HEK293 (cell line): ENCODE data around the gene TMEM179B.

Experiments
- BCL11A ChIP-seq: fragments of 450-650 bp; formaldehyde crosslinking; IDR thresholded peaks from 2 replicates; pipeline ENCODE4 v1.5.1; 2016; ENCODE audit warnings: low read depth, missing biosample characterization, missing genetic modification characterization
- GLI2 ChIP-seq: fragments of 450-650 bp; formaldehyde crosslinking; IDR thresholded peaks from 2 replicates; pipeline ENCODE4; 2017; ENCODE audit warnings: missing biosample characterization, missing genetic modification characterization, low read depth, borderline replicate concordance
- IKZF3 ChIP-seq: fragments of 450-650 bp; IDR thresholded peaks from 2 replicates; pipeline ENCODE4 v1.5.0; 2018; ENCODE audit warnings: missing biosample characterization, mild to moderate bottlenecking, missing genetic modification characterization, moderate library complexity
- MEIS1 ChIP-seq: sonication (generic); formaldehyde crosslinking; IDR thresholded peaks from 2 replicates; pipeline ENCODE4 v1.8.1; 2022; ENCODE audit warnings: missing genetic modification reagents, mild to moderate bottlenecking, borderline replicate concordance
- MZF1 ChIP-seq: fragments of 450-650 bp; formaldehyde crosslinking; IDR thresholded peaks from 2 replicates; pipeline ENCODE4 v1.5.1; 2017; ENCODE audit warnings: missing biosample characterization, missing genetic modification characterization, borderline replicate concordance
- REPIN1 ChIP-seq: fragments of 450-650 bp; formaldehyde crosslinking; IDR thresholded peaks from 2 replicates; pipeline ENCODE4 v1.5.1; 2017; ENCODE audit warnings: missing biosample characterization, missing genetic modification characterization, low read depth
- ZBTB17 ChIP-seq: fragments of 450-650 bp; formaldehyde crosslinking; IDR thresholded peaks from 2 replicates; pipeline ENCODE4 v1.5.1; 2016; ENCODE audit warnings: missing biosample characterization, missing genetic modification characterization
- ZEB2 ChIP-seq: fragments of 450-650 bp; formaldehyde crosslinking; IDR thresholded peaks from 2 replicates; pipeline ENCODE4 v1.5.1; 2016; ENCODE audit warnings: missing biosample characterization, missing genetic modification characterization
- ZFP37 ChIP-seq: fragments of 450-650 bp; formaldehyde crosslinking; IDR thresholded peaks from 2 replicates; pipeline ENCODE4 v1.5.1; 2016; ENCODE audit warnings: missing biosample characterization, missing genetic modification characterization
- ZNF112 ChIP-seq: fragments of 450-650 bp; formaldehyde crosslinking; IDR thresholded peaks from 2 replicates; pipeline ENCODE4 v1.5.0; 2017; ENCODE audit warnings: missing biosample characterization, missing genetic modification characterization
- ZNF138 ChIP-seq: fragments of 450-650 bp; formaldehyde crosslinking; IDR thresholded peaks from 2 replicates; pipeline ENCODE4 v1.5.1; 2016; ENCODE audit warnings: missing biosample characterization, missing genetic modification characterization, borderline replicate concordance
- ZNF157 ChIP-seq: fragments of 450-650 bp; formaldehyde crosslinking; IDR thresholded peaks from 2 replicates; pipeline ENCODE4 v1.5.1; 2016; ENCODE audit warnings: missing biosample characterization, missing genetic modification characterization
- ZNF223 ChIP-seq: fragments of 450-650 bp; formaldehyde crosslinking; IDR thresholded peaks from 2 replicates; pipeline ENCODE4 v1.5.1; 2016; ENCODE audit warnings: missing biosample characterization, missing genetic modification characterization
- ZNF24 ChIP-seq: fragments of 450-650 bp; formaldehyde crosslinking; IDR thresholded peaks from 2 replicates; pipeline ENCODE4 v1.5.1; 2016; ENCODE audit warnings: missing biosample characterization, missing genetic modification characterization
- ZNF274 ChIP-seq, 2 experiments: fragments of 200-500 bp in 1 of 2; fragments of 450-650 bp in 1 of 2; sonication (Bioruptor generic) in 1 of 2; formaldehyde crosslinking in 1 of 2; IDR thresholded peaks; 2 replicates each; pipeline versions ENCODE4 v1.5.1 to v1.6.1; 2014 to 2016; ENCODE audit warnings: borderline replicate concordance in 1 of 2, inconsistent platforms in 1 of 2, low read length in 1 of 2, missing biosample characterization in 1 of 2, missing genetic modification characterization in 1 of 2
- ZNF350 ChIP-seq: fragments of 450-650 bp; formaldehyde crosslinking; IDR thresholded peaks from 2 replicates; pipeline ENCODE4 v1.5.0; 2017; ENCODE audit warnings: missing biosample characterization, mild to moderate bottlenecking, missing genetic modification characterization
- ZNF366 ChIP-seq: fragments of 450-650 bp; formaldehyde crosslinking; conservative IDR thresholded peaks from 2 replicates; pipeline ENCODE4 v1.5.1; 2016; ENCODE audit warnings: missing biosample characterization, missing genetic modification characterization
- ZNF416 ChIP-seq: fragments of 450-650 bp; formaldehyde crosslinking; IDR thresholded peaks from 2 replicates; pipeline ENCODE4 v1.5.1; 2016; ENCODE audit warnings: missing biosample characterization, missing genetic modification characterization
- ZNF544 ChIP-seq: fragments of 450-650 bp; formaldehyde crosslinking; IDR thresholded peaks from 2 replicates; pipeline ENCODE4 v1.5.0; 2017; ENCODE audit warnings: missing biosample characterization, missing genetic modification characterization
- ZNF610 ChIP-seq: fragments of 450-650 bp; formaldehyde crosslinking; IDR thresholded peaks from 2 replicates; pipeline ENCODE4 v1.5.1; 2016; ENCODE audit warnings: missing biosample characterization, missing genetic modification characterization, borderline replicate concordance
- ZNF629 ChIP-seq: fragments of 450-650 bp; formaldehyde crosslinking; IDR thresholded peaks from 2 replicates; pipeline ENCODE4 v1.5.1; 2017; ENCODE audit warnings: missing biosample characterization, missing genetic modification characterization
- ZNF658 ChIP-seq: fragments of 450-650 bp; formaldehyde crosslinking; IDR thresholded peaks from 2 replicates; pipeline ENCODE4; 2016; ENCODE audit warnings: missing biosample characterization, missing genetic modification characterization
- ZNF701 ChIP-seq: fragments of 450-650 bp; formaldehyde crosslinking; IDR thresholded peaks from 2 replicates; pipeline ENCODE4 v1.5.1; 2016; ENCODE audit warnings: missing biosample characterization, missing genetic modification characterization
- ZNF747 ChIP-seq: fragments of 450-650 bp; formaldehyde crosslinking; IDR thresholded peaks from 2 replicates; pipeline ENCODE4 v1.5.1; 2016; ENCODE audit warnings: missing biosample characterization, missing genetic modification characterization
- ZNF777 ChIP-seq: fragments of 450-650 bp; formaldehyde crosslinking; IDR thresholded peaks from 2 replicates; pipeline ENCODE4 v1.5.1; 2017; ENCODE audit warnings: missing biosample characterization, missing genetic modification characterization, borderline replicate concordance
- ZSCAN16 ChIP-seq: fragments of 450-650 bp; formaldehyde crosslinking; IDR thresholded peaks from 2 replicates; pipeline ENCODE4 v1.5.1; 2016; ENCODE audit warnings: missing biosample characterization, missing genetic modification characterization
- ZSCAN30 ChIP-seq: fragments of 450-650 bp; IDR thresholded peaks from 2 replicates; pipeline ENCODE4 v1.5.1; 2018; ENCODE audit warnings: missing biosample characterization, mild to moderate bottlenecking, missing genetic modification characterization, moderate library complexity
- TF ChIP-seq, protein P1 (sequence below): fragments of 450-650 bp; formaldehyde crosslinking; IDR thresholded peaks from 2 replicates; pipeline ENCODE4 v1.5.1; 2017; ENCODE audit warnings: missing biosample characterization, missing genetic modification characterization
- TF ChIP-seq, protein P2 (sequence below): fragments of 450-650 bp; formaldehyde crosslinking; IDR thresholded peaks from 2 replicates; pipeline ENCODE4 v1.5.1; 2017; ENCODE audit warnings: missing biosample characterization, mild to moderate bottlenecking, missing genetic modification characterization, moderate library complexity
- TF ChIP-seq, protein P3 (sequence below): fragments of 450-650 bp; formaldehyde crosslinking; IDR thresholded peaks from 2 replicates; pipeline ENCODE4 v1.5.1; 2016; ENCODE audit warnings: missing biosample characterization, missing genetic modification characterization
- TF ChIP-seq, protein P4 (sequence below): fragments of 450-650 bp; formaldehyde crosslinking; IDR thresholded peaks from 2 replicates; pipeline ENCODE4 v1.5.1; 2016; ENCODE audit warnings: missing biosample characterization, missing genetic modification characterization
- TF ChIP-seq, protein P5 (sequence below): fragments of 450-650 bp; formaldehyde crosslinking; IDR thresholded peaks from 2 replicates; pipeline ENCODE4 v1.5.1; 2017; ENCODE audit warnings: missing biosample characterization, missing genetic modification characterization

The TMEM179B gene

DNA sequence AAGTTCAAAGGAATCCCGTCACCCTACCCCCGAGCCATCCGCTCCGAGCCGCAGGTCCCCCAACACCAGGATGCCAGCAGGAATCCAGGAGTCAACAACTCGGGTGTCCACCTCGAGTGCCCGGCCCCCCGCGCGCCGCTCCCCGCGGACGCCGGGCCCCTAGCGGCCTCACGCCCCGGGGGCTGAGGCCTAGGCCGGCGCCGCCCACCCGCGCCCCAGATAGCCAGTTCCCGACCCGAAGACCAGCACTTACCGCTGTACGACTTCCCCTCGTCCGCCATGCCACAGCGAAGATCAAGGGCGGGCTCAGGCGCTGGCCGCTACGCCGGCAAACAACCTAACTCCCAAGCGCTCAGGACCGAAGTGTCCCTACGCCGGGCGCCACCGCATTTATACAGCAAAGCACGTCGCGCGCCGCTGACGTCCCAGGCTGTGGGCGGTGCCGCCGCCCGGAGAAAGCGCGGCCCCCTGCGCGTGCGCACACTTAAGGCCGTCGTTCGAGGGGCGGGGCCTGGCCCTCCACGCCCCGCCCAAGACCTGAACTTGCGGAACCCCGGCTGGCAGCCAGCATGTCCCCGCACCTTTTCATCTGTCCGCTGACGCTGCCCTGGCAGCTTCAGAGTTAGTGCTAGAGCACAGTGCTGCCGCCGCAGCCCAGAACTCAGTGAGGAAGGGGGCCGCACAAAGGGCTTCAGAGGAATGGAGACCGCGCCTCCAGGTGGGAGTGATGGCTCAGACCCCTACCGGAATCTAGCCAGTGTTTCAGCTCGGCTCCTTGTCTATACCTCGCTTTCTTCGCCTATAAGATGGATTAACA is 18.1 kb downstream of the TMEM179B start, which contains the start of gene NXF1 (continued):
- TF ChIP-seq, protein P1, sequence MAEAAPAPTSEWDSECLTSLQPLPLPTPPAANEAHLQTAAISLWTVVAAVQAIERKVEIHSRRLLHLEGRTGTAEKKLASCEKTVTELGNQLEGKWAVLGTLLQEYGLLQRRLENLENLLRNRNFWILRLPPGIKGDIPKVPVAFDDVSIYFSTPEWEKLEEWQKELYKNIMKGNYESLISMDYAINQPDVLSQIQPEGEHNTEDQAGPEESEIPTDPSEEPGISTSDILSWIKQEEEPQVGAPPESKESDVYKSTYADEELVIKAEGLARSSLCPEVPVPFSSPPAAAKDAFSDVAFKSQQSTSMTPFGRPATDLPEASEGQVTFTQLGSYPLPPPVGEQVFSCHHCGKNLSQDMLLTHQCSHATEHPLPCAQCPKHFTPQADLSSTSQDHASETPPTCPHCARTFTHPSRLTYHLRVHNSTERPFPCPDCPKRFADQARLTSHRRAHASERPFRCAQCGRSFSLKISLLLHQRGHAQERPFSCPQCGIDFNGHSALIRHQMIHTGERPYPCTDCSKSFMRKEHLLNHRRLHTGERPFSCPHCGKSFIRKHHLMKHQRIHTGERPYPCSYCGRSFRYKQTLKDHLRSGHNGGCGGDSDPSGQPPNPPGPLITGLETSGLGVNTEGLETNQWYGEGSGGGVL (tag by site-specific recombination), result no peak
- TF ChIP-seq ZFP37 (tag by site-specific recombination), result no peak
- peak; percentile 75 for TF ChIP-seq ZNF629 (tag by site-specific recombination)
- TF ChIP-seq ZNF112 (tag by site-specific recombination), result no peak
- TF ChIP-seq ZNF544, result no peak
- no peak for TF ChIP-seq ZNF223 (tag by site-specific recombination)
- no peak for TF ChIP-seq IKZF3
- TF ChIP-seq ZNF274 (IDR thresholded peaks at IDR 0.05; ENCODE audit: low read length), result no peak
- TF ChIP-seq ZNF274 (tag by site-specific recombination; IDR thresholded peaks at IDR 0.05; ENCODE audit: borderline replicate concordance), result no peak
- TF ChIP-seq ZNF24 (tag by site-specific recombination), result no peak
- no peak for TF ChIP-seq ZNF658 (tag by site-specific recombination)
- TF ChIP-seq ZEB2 (tag by site-specific recombination), result peak; percentile 57
- no peak for TF ChIP-seq ZNF416 (tag by site-specific recombination)
- TF ChIP-seq, protein P2, sequence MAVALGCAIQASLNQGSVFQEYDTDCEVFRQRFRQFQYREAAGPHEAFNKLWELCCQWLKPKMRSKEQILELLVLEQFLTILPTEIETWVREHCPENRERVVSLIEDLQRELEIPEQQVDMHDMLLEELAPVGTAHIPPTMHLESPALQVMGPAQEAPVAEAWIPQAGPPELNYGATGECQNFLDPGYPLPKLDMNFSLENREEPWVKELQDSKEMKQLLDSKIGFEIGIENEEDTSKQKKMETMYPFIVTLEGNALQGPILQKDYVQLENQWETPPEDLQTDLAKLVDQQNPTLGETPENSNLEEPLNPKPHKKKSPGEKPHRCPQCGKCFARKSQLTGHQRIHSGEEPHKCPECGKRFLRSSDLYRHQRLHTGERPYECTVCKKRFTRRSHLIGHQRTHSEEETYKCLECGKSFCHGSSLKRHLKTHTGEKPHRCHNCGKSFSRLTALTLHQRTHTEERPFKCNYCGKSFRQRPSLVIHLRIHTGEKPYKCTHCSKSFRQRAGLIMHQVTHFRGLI (tag by site-specific recombination), result no peak
- TF ChIP-seq ZNF138 (tag by site-specific recombination), result no peak
- TF ChIP-seq ZNF777 (tag by site-specific recombination), result no peak
- TF ChIP-seq REPIN1 (tag by site-specific recombination), result no peak
- no peak for TF ChIP-seq ZNF366
- TF ChIP-seq GLI2 (tag by site-specific recombination), result no peak
- TF ChIP-seq, protein P3, sequence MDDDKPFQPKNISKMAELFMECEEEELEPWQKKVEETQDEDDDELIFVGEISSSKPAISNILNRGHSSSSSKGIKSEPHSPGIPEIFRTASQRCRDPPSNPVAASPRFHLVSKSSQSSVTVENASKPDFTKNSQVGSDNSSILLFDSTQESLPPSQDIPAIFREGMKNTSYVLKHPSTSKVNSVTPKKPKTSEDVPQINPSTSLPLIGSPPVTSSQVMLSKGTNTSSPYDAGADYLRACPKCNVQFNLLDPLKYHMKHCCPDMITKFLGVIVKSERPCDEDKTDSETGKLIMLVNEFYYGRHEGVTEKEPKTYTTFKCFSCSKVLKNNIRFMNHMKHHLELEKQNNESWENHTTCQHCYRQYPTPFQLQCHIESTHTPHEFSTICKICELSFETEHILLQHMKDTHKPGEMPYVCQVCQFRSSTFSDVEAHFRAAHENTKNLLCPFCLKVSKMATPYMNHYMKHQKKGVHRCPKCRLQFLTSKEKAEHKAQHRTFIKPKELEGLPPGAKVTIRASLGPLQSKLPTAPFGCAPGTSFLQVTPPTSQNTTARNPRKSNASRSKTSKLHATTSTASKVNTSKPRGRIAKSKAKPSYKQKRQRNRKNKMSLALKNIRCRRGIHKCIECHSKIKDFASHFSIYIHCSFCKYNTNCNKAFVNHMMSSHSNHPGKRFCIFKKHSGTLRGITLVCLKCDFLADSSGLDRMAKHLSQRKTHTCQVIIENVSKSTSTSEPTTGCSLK (tag by site-specific recombination), result no peak
- TF ChIP-seq ZSCAN30 (tag by site-specific recombination), result no peak; the same call in 1 of the 2 replicates
- no peak for TF ChIP-seq BCL11A
- TF ChIP-seq ZNF610, result no peak
- no peak for TF ChIP-seq ZNF157 (tag by site-specific recombination)
- no peak for TF ChIP-seq MEIS1 (CRISPR knock-in tag)
- TF ChIP-seq, protein P4, sequence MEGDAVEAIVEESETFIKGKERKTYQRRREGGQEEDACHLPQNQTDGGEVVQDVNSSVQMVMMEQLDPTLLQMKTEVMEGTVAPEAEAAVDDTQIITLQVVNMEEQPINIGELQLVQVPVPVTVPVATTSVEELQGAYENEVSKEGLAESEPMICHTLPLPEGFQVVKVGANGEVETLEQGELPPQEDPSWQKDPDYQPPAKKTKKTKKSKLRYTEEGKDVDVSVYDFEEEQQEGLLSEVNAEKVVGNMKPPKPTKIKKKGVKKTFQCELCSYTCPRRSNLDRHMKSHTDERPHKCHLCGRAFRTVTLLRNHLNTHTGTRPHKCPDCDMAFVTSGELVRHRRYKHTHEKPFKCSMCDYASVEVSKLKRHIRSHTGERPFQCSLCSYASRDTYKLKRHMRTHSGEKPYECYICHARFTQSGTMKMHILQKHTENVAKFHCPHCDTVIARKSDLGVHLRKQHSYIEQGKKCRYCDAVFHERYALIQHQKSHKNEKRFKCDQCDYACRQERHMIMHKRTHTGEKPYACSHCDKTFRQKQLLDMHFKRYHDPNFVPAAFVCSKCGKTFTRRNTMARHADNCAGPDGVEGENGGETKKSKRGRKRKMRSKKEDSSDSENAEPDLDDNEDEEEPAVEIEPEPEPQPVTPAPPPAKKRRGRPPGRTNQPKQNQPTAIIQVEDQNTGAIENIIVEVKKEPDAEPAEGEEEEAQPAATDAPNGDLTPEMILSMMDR (tag by site-specific recombination), result no peak
- TF ChIP-seq, protein P5, sequence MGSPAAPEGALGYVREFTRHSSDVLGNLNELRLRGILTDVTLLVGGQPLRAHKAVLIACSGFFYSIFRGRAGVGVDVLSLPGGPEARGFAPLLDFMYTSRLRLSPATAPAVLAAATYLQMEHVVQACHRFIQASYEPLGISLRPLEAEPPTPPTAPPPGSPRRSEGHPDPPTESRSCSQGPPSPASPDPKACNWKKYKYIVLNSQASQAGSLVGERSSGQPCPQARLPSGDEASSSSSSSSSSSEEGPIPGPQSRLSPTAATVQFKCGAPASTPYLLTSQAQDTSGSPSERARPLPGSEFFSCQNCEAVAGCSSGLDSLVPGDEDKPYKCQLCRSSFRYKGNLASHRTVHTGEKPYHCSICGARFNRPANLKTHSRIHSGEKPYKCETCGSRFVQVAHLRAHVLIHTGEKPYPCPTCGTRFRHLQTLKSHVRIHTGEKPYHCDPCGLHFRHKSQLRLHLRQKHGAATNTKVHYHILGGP, result no peak
- no peak for TF ChIP-seq ZSCAN16
- TF ChIP-seq ZNF350 (tag by site-specific recombination), result no peak
- 0 out of 2 replicates have a peak, but pooled peaks have one; percentile 4 for TF ChIP-seq ZBTB17 (tag by site-specific recombination)
- TF ChIP-seq ZNF701 (tag by site-specific recombination), result no peak
- TF ChIP-seq MZF1 (tag by site-specific recombination), result no peak; the same call in 1 of the 2 replicates
- TF ChIP-seq ZNF747 (tag by site-specific recombination), result no peak
